Stromal cell of bone marrow (primary cell): ENCODE results near the gene APBA1.

Experiments
- DNase-seq: peaks from one replicate; pipeline ENCODE4 v3.0.0-alpha.2; 2012; ENCODE audit warnings: low read depth

The APBA1 gene

GRCh38 chr9:69397384-69398214 is 274.6 kb downstream of the APBA1 start:
- DNase-seq, result peak; percentile 38

GRCh38 chr9:69396759-69397158 is 275.4 kb downstream of the APBA1 start:
- DNase-seq, result no peak

- no peak for DNase-seq
These were observed 276.5 kb downstream of the APBA1 start for GRCh38 chr9:69395718-69396117.

- DNase-seq, result no peak
These were observed 278.7 kb downstream of the APBA1 start for GRCh38 chr9:69393425-69393824.

DNA sequence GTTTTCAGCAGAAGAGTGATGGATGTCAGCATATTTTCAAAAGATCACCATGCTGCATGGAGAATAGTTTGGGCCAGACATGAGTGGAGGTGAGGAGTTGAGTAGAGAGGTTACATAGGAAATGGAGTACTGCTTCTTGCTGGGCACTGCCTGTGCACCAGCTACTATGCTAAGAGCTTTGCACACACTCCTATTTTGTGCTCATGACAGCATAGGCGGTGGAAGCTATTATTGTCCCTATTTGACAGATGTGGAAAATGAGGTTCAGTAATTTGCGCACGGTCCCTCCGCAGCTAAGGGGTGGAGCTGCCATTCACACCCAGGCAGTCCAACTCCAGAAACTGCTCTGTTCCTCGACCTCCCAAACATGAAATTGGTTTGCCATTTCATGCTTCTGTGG is 279.3 kb downstream of the APBA1 start:
- no peak for DNase-seq

DNA sequence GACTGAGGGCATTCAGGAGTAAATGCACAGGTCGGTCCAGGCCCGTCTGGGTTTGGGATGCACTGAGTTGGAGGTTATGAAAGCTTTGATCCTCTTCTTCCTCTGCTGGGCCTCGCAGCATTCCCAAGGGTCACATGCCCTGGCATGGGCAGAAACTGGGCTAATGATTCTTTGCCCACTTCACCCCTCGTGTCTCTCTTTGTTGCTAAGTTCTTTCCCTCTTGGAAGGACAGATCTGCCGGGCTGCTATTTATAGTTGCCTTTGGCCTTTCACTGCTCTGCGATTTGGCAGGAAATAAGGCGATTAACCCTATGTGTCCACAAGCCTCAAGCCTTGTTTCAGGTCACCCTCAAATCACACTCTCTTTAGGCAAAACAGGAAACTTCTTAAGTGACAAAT is 280.2 kb downstream of the APBA1 start:
- peak; percentile 6 for DNase-seq

DNA sequence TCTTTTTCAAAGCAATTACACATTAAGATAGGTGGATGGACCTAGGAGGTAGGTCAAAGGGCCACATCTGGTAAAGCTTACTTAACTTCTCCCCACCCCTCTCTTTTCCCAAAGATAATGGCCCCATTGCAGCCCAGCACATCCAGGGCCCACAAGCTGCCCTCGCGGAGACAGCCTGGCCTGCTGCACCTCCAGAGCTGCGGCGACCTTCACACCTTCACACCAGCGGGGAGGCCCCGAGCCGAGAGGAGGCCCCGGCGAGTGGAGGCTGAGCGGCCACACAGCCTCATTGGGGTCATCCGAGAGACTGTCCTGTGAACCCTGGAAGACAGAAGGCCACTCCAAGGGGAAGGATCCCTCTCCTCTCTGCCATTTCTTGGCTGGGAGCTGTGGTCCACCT is 280.7 kb downstream of the APBA1 start:
- DNase-seq, result no peak

GRCh38 chr9:69389437-69389995 is 282.7 kb downstream of the APBA1 start:
- no peak for DNase-seq

DNA sequence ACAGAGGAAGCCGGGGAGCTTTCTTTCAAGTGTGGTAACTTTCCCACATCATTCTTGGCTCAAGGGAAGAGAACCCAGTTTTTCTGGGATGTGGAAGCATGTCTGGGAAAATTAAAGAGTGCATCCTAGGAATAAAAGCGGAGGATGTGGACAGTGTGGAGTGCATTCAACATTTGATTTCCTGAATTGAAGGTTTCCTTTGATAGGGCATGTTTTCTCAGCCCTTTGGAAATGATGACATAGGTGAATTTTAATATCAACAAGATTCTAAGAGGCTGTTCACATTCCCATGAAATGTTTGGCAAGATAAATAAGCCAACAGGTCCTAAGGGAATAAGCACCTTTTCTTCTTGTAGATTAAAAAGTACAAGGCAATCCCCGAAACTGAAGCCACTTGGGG is 283.6 kb downstream of the APBA1 start:
- DNase-seq, result no peak

DNA sequence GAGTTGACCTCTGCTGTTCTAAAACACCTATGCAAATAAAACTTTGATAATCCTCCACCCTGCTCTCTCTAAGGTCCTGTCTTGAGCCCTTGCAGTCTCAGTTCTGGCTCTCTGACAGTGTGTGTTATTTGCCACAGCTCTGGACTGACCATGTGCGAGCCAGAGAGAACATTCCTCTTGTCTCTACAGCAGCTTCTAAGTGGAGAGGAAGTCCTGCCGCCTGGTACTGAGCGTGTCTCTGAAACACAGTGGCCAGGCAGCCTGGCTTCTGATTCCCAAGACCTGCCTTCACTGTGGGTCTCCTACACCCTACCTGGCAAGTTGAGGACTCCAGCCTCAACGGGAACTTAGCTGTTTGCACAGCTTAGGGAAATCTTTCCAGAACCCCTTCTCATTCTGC is 285.5 kb downstream of the APBA1 start:
- DNase-seq, result no peak

DNA sequence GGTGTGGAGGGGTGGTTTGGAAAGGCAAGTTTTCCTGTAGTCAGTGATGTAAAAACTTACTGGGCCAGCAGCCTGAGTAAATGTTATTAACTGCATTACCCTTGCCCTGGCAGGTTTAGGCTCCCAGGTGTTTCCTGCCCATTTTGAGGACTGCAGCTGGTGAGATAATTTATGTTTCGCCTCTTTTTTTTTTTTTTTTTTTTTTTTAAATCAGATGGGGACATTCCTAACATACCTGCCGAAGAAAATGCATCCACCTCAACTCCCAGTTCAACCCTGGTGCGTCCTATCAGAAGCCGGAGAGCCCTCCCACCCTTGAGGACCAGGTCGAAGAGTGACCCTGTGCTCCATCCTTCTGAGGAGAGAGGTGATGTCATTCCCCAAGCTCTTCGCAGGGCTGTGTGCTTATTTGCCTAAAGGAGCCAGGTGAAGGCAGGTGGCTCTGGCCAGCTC is 286.6 kb downstream of the APBA1 start:
- DNase-seq, result no peak

DNA sequence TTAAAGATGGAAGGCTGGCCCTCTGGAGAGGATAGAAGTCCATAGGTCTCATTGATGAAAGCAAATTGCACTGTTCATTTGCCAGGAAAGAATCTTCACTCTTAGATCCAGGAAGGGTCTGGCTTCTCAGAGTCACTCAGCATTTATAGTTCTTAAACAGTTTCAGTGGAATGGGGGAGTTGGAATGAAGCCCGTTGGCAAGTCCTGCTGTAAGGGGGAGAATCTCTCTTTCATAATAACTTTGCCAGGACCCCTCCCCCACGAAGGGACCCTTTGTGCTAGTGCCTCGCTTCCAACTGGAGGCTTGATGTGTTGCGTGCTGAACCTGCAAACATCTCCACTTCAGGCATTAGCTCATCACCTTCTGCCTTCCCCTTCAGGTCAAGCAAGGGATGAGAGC is 290.0 kb downstream of the APBA1 start:
- no peak for DNase-seq

DNA sequence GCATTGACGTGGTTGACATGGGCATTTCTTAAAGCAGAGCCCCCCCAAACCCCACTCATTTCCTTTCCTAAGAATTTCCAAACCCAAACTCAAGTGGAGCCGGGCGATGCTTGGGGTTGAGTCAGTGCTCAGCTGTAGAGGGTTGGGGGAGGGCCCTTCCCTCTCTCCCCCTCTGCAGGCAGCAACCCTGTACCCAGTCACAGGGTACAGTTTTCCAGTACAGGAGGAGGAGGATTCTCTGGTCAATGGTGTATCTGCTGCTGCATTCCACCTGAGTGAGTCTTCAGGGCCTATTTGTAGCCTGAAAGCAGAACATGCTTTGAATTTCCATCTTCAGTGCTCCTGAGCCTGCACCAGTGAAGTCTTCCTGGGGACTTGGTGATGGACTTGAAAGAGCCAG is 291.4 kb downstream of the APBA1 start:
- DNase-seq, result no peak

GRCh38 chr9:69380301-69380700 is 291.9 kb downstream of the APBA1 start:
- no peak for DNase-seq

GRCh38 chr9:69379270-69379982 is 292.7 kb downstream of the APBA1 start:
- DNase-seq, result peak; percentile 64

- no peak for DNase-seq
These were observed 294.2 kb downstream of the APBA1 start for GRCh38 chr9:69377981-69378380.
